ENCODE measurements around the gene RNASET2. TPM values are rescaled to one million over a fixed set of nuclear protein-coding genes. Genes with fewer than 3 reads are reported as not detected.
"Not testable (repeated sequence)": the region's sequence is repeated elsewhere in the genome, so short reads cannot be mapped to it uniquely, and the experiment has no call there.

Gene RNASET2
- total RNA-seq, 1 donor from 2014 or later: 22.3 TPM

DNA sequence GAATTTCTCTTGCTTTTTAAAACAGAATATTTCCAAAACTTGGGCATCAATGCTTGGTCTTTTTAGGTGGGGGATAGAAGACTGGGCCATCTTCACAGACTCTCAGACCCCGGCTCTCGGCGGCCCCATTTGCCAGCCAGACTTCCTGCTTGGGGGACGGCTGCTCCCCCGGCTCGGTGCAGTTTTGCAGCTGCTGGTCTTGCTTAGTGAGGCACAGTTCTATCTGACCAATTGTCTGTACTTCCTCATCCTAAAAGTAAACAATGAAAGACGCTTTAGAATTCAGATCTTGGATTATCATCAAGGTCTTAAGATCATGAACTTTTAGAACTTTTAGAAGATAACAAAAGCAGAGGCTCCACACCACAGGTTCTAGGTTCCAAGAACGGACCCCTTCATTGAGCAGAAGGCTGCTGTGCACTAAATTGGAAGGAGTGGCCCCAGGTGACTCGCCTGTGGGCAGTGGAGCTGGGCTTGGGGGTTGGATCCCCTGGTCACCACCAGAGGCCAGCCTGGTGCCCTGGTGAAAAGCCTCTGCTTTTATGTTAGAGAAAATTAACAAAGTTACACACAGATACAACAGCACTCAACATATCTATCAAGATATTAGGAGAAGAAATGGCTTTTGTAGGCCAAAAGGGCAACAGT is 26.7 kb downstream of the RNASET2 start:
- DNase-seq (ENCODE audit: low spot score) (peak; percentile 19), ATAC-seq (no peak)

DNA sequence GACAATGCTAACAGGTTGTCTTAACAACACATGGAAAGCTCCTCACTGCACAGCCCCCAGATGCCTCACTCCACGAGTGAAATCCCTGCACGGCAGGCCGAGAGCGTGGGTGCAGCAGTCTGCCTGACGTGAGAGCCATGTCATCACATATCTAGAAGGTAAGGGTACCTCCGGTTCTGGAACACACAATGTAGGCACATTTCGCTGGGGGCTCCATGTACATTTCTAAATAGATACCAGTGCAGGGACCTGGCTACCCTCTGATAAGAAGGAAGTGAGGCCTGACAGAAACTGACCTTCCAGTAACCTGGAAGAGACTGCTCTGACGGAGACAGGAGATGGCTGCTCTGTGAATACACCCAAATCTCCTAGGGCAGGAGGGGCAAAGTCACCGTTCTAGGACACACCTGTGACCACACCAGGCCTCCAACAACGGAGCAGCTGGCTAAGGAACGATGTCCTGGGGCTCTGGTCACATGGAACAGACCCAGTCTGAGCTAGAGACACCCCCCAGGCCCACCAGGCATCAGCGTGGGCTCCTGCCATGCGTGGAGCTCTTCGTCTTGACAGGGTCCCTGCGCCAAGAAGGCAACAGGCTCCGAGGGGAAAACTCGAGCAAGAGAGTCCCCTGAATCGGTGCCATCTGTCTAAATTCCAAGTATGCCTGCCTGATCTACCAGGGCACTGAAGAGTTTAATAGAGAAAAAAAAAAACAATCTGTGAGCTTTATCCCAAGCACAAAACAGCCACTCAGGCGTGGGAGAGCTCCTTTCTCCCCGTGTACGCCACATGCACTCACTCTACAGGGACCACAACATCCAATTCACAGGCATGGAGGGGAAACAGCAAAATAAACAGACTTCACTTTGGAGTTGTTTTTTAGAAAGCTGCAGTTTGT is 27.5 kb downstream of the RNASET2 start:
- no peak for ATAC-seq
- peak; percentile 27 for DNase-seq (ENCODE audit: low spot score)

DNA sequence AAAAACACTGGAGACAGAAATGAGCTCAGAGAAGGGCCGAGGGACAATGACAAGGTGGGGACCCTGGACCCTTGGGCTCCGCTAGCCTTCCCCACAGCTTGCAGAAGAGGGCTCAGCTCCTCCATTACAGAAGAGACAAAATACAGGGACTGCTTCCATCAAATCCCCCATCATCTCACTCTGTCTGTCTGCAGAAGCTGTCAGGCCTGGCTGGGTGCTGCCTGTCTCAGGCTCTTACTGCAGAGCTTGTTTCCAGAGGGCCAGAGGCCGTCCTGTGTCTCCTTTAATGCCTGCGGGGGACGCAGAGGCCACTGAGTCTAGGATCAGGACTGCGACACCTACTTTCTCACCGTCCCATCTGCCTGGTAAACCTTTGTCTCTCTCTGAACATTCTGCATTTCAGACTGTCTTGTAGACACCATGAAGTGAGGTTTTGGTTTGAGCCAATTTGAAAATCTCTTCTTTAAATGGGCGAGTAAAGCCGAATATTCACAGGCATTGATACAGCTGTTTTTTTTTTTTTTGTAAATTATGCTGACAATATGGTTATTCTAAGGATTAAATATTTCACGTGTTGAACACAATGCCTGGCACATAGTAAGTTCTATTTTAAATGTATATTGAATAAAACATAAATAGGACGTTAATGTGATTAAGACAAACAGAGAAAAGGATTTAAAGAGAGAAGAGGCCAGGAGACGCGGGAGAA is 28.3 kb downstream of the RNASET2 start:
- DNase-seq (ENCODE audit: low spot score): peak; percentile 30
- ATAC-seq: no peak

DNA sequence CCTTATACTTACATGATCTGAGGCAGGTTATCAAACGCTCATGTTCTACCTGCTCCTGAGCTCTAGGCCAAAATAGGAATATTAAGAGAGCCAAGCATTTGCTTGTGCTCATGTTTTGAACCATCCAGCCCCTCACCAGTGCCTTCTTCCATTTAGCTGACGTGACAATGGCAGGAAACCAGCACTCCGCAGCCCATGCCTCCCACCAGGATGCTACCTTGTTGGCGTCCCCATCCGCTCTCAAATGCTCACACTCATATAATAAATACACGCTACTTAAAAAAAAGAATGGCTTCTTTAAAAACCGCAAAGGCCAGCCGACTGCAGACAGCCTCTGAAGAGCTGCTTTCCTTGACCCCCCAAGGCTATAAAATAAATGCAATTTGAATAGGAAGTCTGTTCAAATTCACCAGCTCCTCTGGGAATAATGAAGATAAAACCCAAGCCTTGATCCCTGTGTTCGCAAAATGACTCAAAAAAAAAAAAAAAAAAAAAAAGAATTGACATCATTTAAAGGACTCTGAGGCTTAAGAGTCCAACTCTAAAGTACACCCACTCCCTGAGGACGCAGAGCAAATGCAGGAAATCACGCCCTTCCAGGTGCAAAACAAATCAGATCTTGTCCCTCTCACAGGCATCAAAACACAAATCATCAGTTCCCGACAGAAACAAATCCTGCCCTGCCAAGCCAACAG is 29.0 kb downstream of the RNASET2 start:
- DNase-seq (ENCODE audit: low spot score) (peak; percentile 2), ATAC-seq (no peak)

DNA sequence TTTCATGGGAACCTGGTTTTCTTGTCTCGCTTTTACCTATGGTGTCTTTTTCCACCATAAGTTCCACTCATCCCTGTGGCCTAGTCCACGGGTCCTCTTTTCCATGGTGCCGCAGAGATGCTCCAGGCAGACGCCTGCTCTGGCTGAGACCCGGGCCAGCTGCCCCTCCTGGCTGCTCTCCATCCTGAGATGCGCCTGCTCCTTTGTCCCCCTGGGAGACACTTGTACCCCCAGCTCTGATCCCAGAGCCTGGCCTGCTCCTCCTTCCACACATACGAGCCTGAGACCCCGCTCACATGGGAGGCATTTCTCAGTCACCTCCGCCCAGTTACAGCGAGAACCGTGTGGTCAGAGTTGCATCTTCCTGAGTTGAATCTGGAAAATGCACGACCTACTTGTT is 29.6 kb downstream of the RNASET2 start:
- ATAC-seq: no peak

DNA sequence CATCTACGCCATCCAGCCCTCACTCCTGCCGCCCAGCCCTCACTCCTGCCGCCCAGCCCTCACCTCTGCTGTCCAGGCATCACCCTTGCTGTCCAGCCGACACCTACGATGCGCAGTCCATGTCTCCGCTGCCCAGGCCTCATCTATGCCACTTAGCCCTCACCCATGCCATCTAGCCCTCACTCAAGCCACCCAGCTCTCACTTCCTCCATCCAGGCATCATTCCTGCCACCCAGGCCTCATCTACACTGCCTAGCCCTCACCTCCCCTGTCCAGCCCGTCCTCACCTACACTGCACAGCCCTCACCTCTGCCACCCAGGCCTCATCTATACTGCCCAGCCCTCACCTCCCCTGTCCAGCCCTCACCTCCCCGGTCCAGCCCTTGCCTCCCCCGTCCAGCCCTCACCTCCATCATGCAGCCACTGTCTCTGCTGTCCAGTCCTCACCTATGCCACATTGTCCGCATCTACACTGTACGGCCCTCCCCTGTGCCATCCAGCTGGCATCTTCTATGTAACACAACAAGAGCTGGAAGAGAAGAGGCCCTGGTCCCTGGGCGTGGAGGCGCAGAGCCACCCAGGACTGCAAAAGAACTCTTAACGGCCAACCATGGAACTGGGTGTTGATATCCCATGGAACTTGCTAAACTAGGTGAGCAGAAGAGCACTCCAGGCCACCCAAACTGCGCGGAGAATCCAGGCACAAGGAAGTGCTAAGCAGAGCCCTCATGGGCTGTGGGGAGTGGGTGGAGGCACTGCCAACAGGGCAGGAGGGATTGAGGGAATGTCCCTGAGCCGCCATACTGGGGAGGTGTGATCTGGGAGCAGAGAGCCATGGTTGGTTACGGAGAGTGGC is 31.0 kb downstream of the RNASET2 start:
- DNase-seq (ENCODE audit: low spot score) (peak; percentile 33), ATAC-seq (no peak)

More for the DNA sequence above, 29.6 kb downstream of the RNASET2 start:
- DNase-seq (ENCODE audit: low spot score): peak; percentile 31

DNA sequence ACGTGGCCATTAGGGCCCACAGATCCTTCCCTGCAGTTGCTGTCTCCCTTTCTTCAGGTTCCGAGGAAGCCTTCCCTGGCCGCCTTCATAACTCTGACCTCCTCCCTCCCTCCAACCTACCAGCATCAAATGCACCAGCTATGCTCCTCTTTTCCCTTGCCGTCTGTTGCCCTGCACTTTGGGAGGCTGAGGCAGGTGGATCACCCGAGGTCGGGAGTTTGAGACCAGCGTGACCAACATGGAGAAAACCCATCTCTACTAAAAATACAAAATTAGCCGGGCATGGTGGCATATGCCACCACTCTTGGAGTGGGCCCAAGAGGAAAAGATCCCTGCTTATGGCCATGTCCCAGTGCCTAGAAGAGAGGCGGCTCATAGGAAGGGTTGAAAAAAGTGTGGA is 31.8 kb downstream of the RNASET2 start:
- peak; percentile 12 for DNase-seq (ENCODE audit: low spot score)
- no peak for ATAC-seq

DNA sequence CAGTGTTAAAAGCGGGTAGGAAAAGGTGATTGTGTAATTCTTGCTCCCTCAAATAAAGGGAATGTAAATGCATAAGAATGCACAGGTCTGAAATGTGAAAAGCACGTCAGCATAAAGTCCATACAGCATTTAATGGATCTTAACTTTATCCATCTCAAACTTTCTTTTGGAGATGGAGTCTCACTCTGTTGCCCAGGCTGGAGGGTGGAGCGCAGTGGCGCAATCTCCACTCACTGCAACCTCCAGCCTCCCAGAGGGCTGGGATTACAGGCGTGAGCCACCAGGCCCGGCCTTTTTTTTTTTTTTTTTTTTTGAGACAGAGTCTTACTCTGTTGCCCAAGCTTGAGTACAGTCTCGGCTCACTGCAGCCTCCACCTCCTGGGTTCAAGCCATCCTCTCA is 33.4 kb downstream of the RNASET2 start:
- ATAC-seq (no peak), DNase-seq (ENCODE audit: low spot score) (peak; percentile 0)

DNA sequence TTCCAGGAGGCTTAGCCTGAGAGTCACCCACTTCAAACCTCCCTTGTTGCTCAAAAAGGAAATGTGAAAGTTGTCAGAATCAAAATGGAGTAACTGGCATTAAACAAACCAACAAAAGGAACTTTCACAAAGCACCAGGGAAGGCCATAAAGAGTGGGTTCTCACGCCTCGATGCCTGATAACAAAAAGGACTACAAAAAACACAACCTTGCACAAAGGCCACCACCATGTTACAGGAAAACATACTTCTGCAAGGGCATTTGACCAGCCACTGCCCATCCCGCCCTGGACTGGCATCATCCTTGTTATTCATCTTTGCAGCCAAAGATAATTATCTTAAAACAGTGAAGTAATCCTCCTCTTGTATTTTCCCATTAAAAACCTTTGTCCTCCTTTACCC is 34.8 kb downstream of the RNASET2 start:
- no peak for ATAC-seq
- DNase-seq (ENCODE audit: low spot score): peak; percentile 1

DNA sequence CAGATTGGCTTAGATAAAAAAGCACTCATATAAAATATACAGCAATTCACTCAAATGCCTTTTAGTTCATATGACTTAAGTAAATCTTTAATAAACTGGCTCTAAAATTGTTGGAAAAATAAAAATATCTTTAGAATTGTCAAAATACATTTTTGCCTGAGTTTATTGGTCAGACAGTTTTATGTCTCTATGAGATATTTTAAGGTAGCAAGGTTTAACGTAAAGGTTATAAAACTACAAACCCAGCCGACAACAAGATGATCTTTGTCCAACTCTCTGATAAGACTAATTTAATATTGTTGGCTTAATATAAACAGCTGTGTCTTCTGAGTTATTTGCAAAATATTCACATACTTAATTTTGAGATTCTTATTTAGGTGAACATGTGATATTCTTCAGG is 39.5 kb downstream of the RNASET2 start:
- DNase-seq (ENCODE audit: low spot score) (no peak), ATAC-seq (no peak)

DNA sequence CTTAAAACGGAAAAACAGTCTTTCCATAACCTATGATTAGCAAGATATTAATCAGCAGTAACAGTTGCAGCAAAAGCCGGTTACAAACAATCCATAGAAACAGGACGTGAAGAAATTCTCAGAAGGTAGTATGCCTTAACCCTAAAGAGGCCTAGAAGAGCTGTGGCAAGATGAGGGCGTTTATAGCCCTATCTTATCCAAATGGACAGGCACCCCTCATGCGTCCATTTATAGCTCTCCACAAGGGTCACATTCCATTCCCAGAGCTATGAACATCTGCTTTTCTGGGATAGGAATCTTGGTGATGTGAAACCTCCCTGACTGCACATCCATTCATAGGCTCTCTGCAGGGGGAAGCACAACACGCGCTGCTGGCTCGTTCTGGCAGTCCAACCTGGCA is 40.9 kb downstream of the RNASET2 start:
- not testable (repeated sequence) for ATAC-seq
- DNase-seq (ENCODE audit: low spot score): peak; percentile 1

DNA sequence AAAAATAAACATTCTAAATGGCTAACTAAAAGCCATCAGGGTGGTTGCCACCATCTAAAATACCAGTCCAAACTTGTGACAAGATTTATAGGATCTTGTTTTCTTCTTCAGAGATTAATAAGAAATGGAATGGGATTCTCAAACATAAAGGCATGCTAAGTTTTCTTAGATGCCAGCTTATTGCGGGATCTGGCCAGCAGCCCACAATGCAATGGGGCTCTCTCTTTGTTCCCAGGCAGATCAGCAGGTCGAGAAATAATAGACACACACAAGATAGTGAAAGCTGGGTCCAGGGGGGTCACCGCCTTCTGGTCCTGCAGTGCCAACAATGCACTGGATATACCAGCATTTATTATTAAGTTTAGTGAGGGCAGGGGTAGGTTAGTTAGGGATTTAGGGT is 41.4 kb downstream of the RNASET2 start:
- peak; percentile 8 for DNase-seq (ENCODE audit: low spot score)
- not testable (repeated sequence) for ATAC-seq

DNA sequence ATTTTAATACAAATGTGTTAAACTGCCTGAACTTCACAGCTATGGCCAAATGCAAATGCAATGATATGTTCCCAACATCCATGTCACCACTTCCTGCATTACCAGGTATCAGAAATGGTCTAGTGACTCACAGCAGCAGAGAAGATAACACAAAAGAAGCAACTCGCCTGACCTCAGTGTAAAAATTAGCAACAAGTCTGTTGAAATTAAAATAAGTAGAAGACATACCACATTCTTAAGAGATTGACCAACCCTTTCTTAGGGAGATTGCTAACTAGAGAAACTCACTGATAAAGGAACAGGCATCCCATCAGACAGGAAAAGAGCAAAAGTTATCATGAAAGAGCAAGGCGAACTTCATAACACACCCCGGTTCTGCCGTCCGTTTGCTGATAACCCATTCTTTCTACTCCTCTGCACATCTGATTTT is 45.1 kb downstream of the RNASET2 start:
- DNase-seq (ENCODE audit: low spot score) (no peak), ATAC-seq (no peak)

DNA sequence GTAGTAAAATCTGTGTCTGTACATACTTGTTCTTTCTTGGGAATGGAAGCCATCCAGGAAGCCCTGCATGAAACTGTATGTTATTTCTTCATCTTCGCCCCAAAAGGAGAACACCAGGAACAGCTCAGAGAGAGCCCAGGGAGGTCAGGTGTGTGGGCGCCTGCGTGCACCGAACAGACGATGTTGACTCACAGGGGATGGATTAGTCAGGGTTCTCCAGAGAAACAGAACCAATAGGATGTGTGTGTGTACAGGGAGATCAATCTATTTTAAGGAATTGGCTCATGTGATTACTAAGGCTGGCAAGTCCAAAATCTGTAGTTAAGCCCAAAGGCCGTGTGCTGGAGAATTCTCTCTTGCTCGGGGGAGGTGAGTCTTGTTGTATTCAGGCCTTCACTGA is 45.7 kb downstream of the RNASET2 start:
- no peak for ATAC-seq
- no peak for DNase-seq (ENCODE audit: low spot score)

DNA sequence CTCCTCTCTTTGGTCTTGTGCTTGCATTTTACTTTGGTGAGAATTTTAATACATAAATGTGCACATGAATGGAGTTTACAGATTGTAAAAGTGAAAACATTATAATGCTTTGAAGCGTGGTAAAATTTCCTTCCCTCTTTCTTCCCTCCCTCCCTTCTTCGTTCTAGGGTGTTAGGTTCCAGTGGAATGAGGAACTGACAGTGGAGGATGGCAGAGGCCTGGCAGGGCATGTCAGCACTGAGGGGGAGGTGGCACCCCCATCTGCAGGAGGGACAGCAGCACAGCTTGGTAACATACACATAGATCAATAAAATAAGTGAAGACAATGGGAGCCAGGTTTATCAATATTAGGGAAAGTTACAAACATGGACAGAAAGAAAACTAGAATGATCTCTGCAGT is 47.5 kb downstream of the RNASET2 start:
- DNase-seq (ENCODE audit: low spot score) (no peak), ATAC-seq (no peak)

DNA sequence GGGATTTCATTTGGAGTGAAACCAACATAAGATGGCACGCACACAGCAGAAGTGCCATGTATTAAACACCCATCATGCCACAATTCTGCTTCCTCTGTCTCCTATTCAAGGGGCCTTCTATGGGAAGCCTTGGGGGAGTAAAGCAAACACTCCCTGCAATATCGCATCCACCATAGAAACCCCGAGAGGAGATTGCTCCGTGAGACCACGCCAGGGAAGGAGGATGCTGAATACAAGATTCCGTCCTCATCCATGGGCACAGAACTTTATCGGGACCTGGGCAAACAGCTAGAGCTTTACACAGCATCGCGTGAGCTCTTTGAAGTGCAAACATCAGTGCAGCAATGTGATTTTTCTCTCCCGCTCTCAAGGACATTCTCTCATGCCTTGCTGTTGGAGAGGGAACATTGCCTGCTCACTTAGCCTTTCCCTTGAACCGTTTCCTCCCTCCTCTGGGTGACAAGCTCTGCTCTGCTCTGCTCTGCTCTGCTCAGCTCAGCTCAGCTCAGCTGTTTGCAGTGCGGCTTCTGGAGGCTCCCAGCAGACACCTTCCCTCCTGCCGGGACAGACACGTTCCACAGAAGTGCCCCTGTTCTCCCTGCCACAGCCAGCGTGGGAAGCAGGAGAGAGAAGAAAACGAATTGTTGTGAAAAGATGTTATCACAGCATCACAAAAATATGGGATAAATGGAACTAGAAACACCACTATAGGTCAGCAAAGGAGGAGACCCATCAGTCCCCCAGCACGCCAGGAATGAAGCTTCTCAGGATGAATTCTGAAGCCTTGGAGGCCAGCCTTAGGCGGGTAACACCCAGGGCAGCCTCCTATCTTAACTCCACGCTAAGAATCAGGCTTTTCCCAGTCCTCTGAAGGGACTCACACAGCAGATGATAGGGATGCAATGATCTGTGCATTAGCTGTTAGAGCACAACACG is 48.2 kb downstream of the RNASET2 start:
- DNase-seq (ENCODE audit: low spot score) (no peak), ATAC-seq (no peak)

DNA sequence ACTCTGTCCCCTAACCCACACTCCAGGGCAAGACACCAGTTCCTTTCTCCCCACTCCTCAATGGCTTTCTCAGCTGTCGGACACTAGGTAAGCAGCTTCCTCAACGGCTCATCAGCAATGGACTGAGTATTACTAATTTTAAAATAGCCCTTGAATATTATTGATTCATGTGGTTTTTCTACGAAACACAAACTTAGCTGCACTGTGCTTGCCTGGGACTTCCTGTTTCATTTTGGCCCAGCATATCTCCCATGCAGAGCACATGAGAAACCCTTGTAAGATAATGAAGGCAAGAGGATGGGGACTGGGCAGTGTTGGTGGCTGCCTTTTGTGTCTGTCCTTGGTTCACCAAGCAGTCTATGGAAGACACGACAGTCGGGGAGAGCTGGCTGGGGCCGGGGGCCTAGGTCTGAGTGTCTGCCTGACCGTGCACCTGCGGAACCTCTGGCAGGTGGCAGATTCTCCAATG is 48.9 kb downstream of the RNASET2 start:
- no peak for DNase-seq (ENCODE audit: low spot score)
- no peak for ATAC-seq

DNA sequence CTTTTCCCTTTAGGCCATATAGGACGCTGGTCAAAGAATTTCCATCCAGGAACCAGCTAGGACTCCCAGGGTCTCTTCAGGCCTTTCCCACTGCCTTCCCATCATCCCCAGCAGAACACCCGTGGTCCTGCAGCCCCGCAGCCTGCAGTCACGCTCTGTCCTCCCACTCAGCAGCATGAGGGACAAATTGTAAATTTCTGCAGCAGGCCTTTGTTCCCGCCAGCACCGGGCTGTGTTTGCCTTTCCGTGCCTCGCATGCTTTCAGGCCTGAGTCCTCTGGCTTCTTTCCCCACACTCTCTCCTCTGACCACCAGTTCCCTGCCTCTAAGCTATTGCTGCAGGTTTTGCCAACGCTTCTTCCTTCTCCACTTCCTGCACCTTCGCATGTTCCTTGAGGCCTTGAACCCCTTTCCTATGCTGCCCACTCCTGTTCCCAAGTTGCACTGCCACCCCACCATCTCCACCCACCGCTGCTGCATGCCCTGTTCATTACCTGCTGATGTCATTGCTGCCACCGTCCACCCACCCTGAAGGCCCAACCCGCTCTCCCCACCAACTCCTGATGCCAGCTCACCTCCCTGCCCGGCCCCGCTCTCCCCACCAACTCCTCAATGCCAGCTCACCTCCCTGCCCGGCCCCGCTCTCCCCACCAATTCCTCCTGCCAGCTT is 49.8 kb downstream of the RNASET2 start:
- ATAC-seq (no peak), DNase-seq (ENCODE audit: low spot score) (no peak)
